ENCODE results near the gene CLEC2L. TPM values are rescaled to one million over a fixed set of nuclear protein-coding genes. Genes with fewer than 3 reads are reported as not detected.

Gene CLEC2L
- polyA plus RNA-seq, 1 of the 3 experiments (the other 2 are of a cell fraction): not detected

- Histone ChIP-seq H3K9me2 (no peaks in the 10 kb centered on the region), H3K27me3 (ENCODE audit: insufficient read depth) (no peaks in the 10 kb centered on the region), H3K9me3 (no peaks in the 10 kb centered on the region), H4K20me1 (ENCODE audit: insufficient read depth) (no peaks in the 10 kb centered on the region), H3K79me2 (ENCODE audit: insufficient read depth) (no peaks in the 10 kb centered on the region), H3K27ac (ENCODE audit: low read depth in 2 of 2, low read length in 1 of 2) (no peak overlapping the region), H2AFZ (ENCODE audit: low read depth) (no peak overlapping the region), H3K4me1 (ENCODE audit: control insufficient read depth in 1 of 2, insufficient read depth in 2 of 2, low read depth in 1 of 2, low read length in 1 of 2) (no peaks in the 10 kb centered on the region), H3F3A (replicated peaks; ENCODE audit: insufficient read depth) (peaks cover 5% of the 10 kb centered on the region), H3K4me2 (no peak overlapping the region), H3K4me3 (ENCODE audit: low read depth in 2 of 2, low read length in 1 of 2) (no peak overlapping the region), H3K36me3 (replicated peaks in 1 of 2; ENCODE audit: control insufficient read depth in 1 of 2, insufficient read depth in 2 of 2, low read length in 1 of 2) (peaks cover 17 to 59% of the 10 kb centered on the region in 2 experiments), H3K9ac (no peak overlapping the region)
- no peak for TF ChIP-seq TAF1 (IDR thresholded peaks at IDR 0.05; ENCODE audit: borderline replicate concordance, low read depth, low read length)
- TF ChIP-seq FOXM1 (IDR thresholded peaks at IDR 0.05; ENCODE audit: low read depth): no peak
- no peak for TF ChIP-seq PBX3 (IDR thresholded peaks at IDR 0.05)
- TF ChIP-seq JUND (IDR thresholded peaks at IDR 0.05): no peak
- no peak for TF ChIP-seq RAD21 (IDR thresholded peaks at IDR 0.05; ENCODE audit: low read length)
- no peak for TF ChIP-seq USF1 (IDR thresholded peaks at IDR 0.05; ENCODE audit: borderline replicate concordance, low read depth)
- no peak for TF ChIP-seq RFX5 (IDR thresholded peaks at IDR 0.05; ENCODE audit: low read length)
- TF ChIP-seq EP300 (IDR thresholded peaks at IDR 0.05; ENCODE audit: borderline replicate concordance in 1 of 2, low read depth in 1 of 2, low read length in 1 of 2): no peak
- TF ChIP-seq ZBTB33 (IDR thresholded peaks at IDR 0.05; ENCODE audit: borderline replicate concordance, low read depth): no peak
- TF ChIP-seq USF2 (IDR thresholded peaks at IDR 0.05; ENCODE audit: borderline replicate concordance, low read depth, low read length): no peak
- no peak for TF ChIP-seq TEAD4 (IDR thresholded peaks at IDR 0.05; ENCODE audit: borderline replicate concordance, insufficient read depth)
- TF ChIP-seq NRF1 (IDR thresholded peaks at IDR 0.05; ENCODE audit: low read depth, low read length): no peak
- TF ChIP-seq GABPA (IDR thresholded peaks at IDR 0.05; ENCODE audit: low read depth): no peak
- no peak for TF ChIP-seq FOSL2 (IDR thresholded peaks at IDR 0.05; ENCODE audit: borderline replicate concordance, low read depth)
- TF ChIP-seq FOXJ3 (CRISPR knock-in tag; IDR thresholded peaks at IDR 0.05): no peak
- TF ChIP-seq REST (IDR thresholded peaks at IDR 0.05; ENCODE audit: low read depth, low read length): no peak
- TF ChIP-seq CHD2 (IDR thresholded peaks at IDR 0.05; ENCODE audit: low read length, partially characterized antibody): no peak
- TF ChIP-seq YY1 (IDR thresholded peaks at IDR 0.05; ENCODE audit: low read depth): no peak
- TF ChIP-seq POLR2AphosphoS5 (IDR thresholded peaks at IDR 0.05; ENCODE audit: low read depth, low read length): no peak
- ChIA-PET CTCF (interaction anchor here (0.8 to 3.6 kb wide), 2 partner anchors 26 to 66 kb away, joined by 4 to 14 read pairs; no protein-coding TSS in a partner anchor), POLR2A (no interaction called here)
- WGBS (ENCODE audit: low lambda C conversion rate): 89% methylated on average over 15 of the region's 15 CpGs
- no peak for DNase-seq
These were observed 43.5 kb downstream of the CLEC2L start for GRCh38 chr7:139566736-139567646.
